Neural progenitor cell (in vitro differentiated cells): ENCODE results near the gene KLK6. TPM values are rescaled to one million over a fixed set of nuclear protein-coding genes. Genes with fewer than 3 reads are reported as not detected.
A peak's percentile ranks its signal among the peaks of the same experiment; 100 is the strongest.
"Not testable (repeated sequence)": the region's sequence is repeated elsewhere in the genome, so short reads cannot be mapped to it uniquely, and the experiment has no call there.

Experiments
- DNase-seq: peaks from one replicate; pipeline ENCODE4 v3.0.0-alpha.2; 2016; ENCODE audit warnings: low spot score
- H2AFZ ChIP-seq: fragments of 200-600 bp; sonication (generic); replicated peaks from 2 replicates; pipeline ENCODE4 v1.6.1; 2016; ENCODE audit warnings: antibody characterized with exemption
- H3F3A ChIP-seq: fragments of 200-600 bp; sonication (generic); 2 replicates; pipeline ENCODE4 v1.6.1; 2016; ENCODE audit warnings: antibody characterized with exemption, low read depth
- H3K27ac ChIP-seq: fragments of 200-600 bp; sonication (generic); 2 replicates; pipeline ENCODE4 v1.5.1; 2016; ENCODE audit warnings: mild to moderate bottlenecking
- H3K27me3 ChIP-seq: fragments of 200-600 bp; sonication (generic); 2 replicates; pipeline ENCODE4 v1.6.1; 2016; ENCODE audit warnings: mild to moderate bottlenecking, moderate library complexity
- H3K36me3 ChIP-seq: fragments of 200-600 bp; sonication (generic); 2 replicates; pipeline ENCODE4 v1.5.1; 2016
- H3K4me1 ChIP-seq: fragments of 200-600 bp; sonication (generic); 2 replicates; pipeline ENCODE4 v1.6.1; 2016; ENCODE audit warnings: mixed run types
- H3K4me2 ChIP-seq: fragments of 200-600 bp; sonication (generic); 2 replicates; pipeline ENCODE4 v1.6.1; 2016
- H3K4me3 ChIP-seq: fragments of 200-600 bp; sonication (generic); 2 replicates; pipeline ENCODE4 v1.5.1; 2016
- H3K79me2 ChIP-seq: fragments of 200-600 bp; sonication (generic); 2 replicates; pipeline ENCODE4 v1.6.1; 2016; ENCODE audit warnings: low read depth
- H3K9ac ChIP-seq: fragments of 200-600 bp; sonication (generic); 2 replicates; pipeline ENCODE4 v1.6.1; 2016
- H3K9me3 ChIP-seq: fragments of 200-600 bp; sonication (generic); 2 replicates; pipeline ENCODE4 v1.5.1; 2016; ENCODE audit warnings: low read depth
- H4K20me1 ChIP-seq: fragments of 200-600 bp; sonication (generic); 2 replicates; pipeline ENCODE4 v1.6.1; 2016; ENCODE audit warnings: low read depth
- H3K27ac Mint-ChIP-seq: 3 replicates; pipeline ENCODE4 v1.8.0; 2021; ENCODE audit warnings: mixed read lengths
- H3K27me3 Mint-ChIP-seq: 2 replicates; pipeline ENCODE4 v1.8.0; 2022; ENCODE audit warnings: low read depth, mild to moderate bottlenecking, inconsistent platforms, moderate library complexity, mixed read lengths; ENCODE audit not compliant: insufficient read depth
- H3K36me3 Mint-ChIP-seq: 3 replicates; pipeline ENCODE4 v1.8.0; 2021; ENCODE audit warnings: mixed read lengths
- H3K4me1 Mint-ChIP-seq: 3 replicates; pipeline ENCODE4 v1.8.0; 2021; ENCODE audit warnings: mixed read lengths
- H3K4me3 Mint-ChIP-seq: 3 replicates; pipeline ENCODE4 v1.8.0; 2021; ENCODE audit warnings: mild to moderate bottlenecking, moderate library complexity, mixed read lengths
- H3K9me3 Mint-ChIP-seq: 3 replicates; pipeline ENCODE4 v1.8.0; 2020; ENCODE audit warnings: mixed read lengths
- CTCF ChIP-seq: fragments of 200-600 bp; sonication (generic); IDR thresholded peaks from 2 replicates; pipeline ENCODE4 v1.5.1; 2017; ENCODE audit warnings: antibody characterized with exemption, mild to moderate bottlenecking
- EZH2 ChIP-seq: fragments of 200-600 bp; sonication (generic); IDR thresholded peaks from 2 replicates; pipeline ENCODE4 v1.6.1; 2017; ENCODE audit warnings: antibody characterized with exemption, mild to moderate bottlenecking, moderate library complexity
- EZH2phosphoT487 ChIP-seq: fragments of 200-600 bp; sonication (generic); IDR thresholded peaks from 2 replicates; pipeline ENCODE4 v1.6.1; 2017; ENCODE audit warnings: antibody characterized with exemption
- total RNA-seq: library from RNA; depleted of rRNA; stranded (reverse); fragments of >200 nt; gene quantifications from 2 replicates; pipeline ENCODE4 v1.2.3, GENCODE V29; 2015; ENCODE audit warnings: low replicate concordance

Gene KLK6
- total RNA-seq, 1 donor from 2014 or later, result not detected

- Histone ChIP-seq H3K36me3 (no peaks in the 10 kb centered on the region), H2AFZ (no peak overlapping the region), H3K9ac (no peak overlapping the region), H4K20me1 (no peaks in the 10 kb centered on the region), H3K27me3 (peaks cover 12% of the 10 kb centered on the region), H3K27ac (no peak overlapping the region), H3K9me3 (no peaks in the 10 kb centered on the region), H3K4me3 (no peak overlapping the region), H3F3A (no peaks in the 10 kb centered on the region), H3K4me2 (no peak overlapping the region), H3K4me1 (no peaks in the 10 kb centered on the region), H3K79me2 (no peaks in the 10 kb centered on the region)
- DNase-seq, result no peak
- Mint-ChIP-seq H3K36me3 (no peaks in the 10 kb centered on the region), H3K4me3 (no peak overlapping the region), H3K9me3 (no peaks in the 10 kb centered on the region), H3K27ac (no peak overlapping the region), H3K27me3 (peaks cover 6% of the 10 kb centered on the region), H3K4me1 (no peaks in the 10 kb centered on the region)
- no peak for TF ChIP-seq EZH2phosphoT487
- TF ChIP-seq EZH2, result no peak
- no peak for TF ChIP-seq CTCF
Observed at GRCh38 chr19:50994129-50994528, 24.7 kb upstream of the KLK6 start.

GRCh38 chr19:50992666-50993035, 23.3 kb upstream of the KLK6 start:
- Histone ChIP-seq H3K27me3 (peaks cover 27% of the 10 kb centered on the region), H3K9me3 (no peaks in the 10 kb centered on the region), H3K36me3 (no peaks in the 10 kb centered on the region), H3K9ac (no peak overlapping the region), H4K20me1 (no peaks in the 10 kb centered on the region), H3K4me3 (no peak overlapping the region), H2AFZ (no peak overlapping the region), H3K4me1 (no peaks in the 10 kb centered on the region), H3F3A (no peaks in the 10 kb centered on the region), H3K79me2 (no peaks in the 10 kb centered on the region), H3K4me2 (no peak overlapping the region), H3K27ac (no peak overlapping the region)
- DNase-seq, result no peak
- Mint-ChIP-seq H3K27me3 (peaks cover 5% of the 10 kb centered on the region), H3K36me3 (no peaks in the 10 kb centered on the region), H3K27ac (no peak overlapping the region), H3K4me1 (no peaks in the 10 kb centered on the region), H3K9me3 (no peaks in the 10 kb centered on the region), H3K4me3 (no peak overlapping the region)
- TF ChIP-seq CTCF, result no peak
- no peak for TF ChIP-seq EZH2phosphoT487
- no peak for TF ChIP-seq EZH2

- not testable (repeated sequence) for H3K27ac ChIP-seq, H3K36me3 Mint-ChIP-seq, H3F3A ChIP-seq, H3K9me3 ChIP-seq, H3K4me3 Mint-ChIP-seq, H3K9ac ChIP-seq, H3K4me1 ChIP-seq, H2AFZ ChIP-seq, H4K20me1 ChIP-seq, DNase-seq, H3K27ac Mint-ChIP-seq, H3K36me3 ChIP-seq, H3K9me3 Mint-ChIP-seq, H3K4me2 ChIP-seq, H3K4me1 Mint-ChIP-seq, H3K79me2 ChIP-seq, H3K4me3 ChIP-seq
- peaks cover 15% of the 10 kb centered on the region for H3K27me3 Mint-ChIP-seq
- H3K27me3 ChIP-seq, result peaks cover 66% of the 10 kb centered on the region
Observed at GRCh38 chr19:50984416-50984815, 15.0 kb upstream of the KLK6 start.

GRCh38 chr19:50983625-50984292, 14.4 kb upstream of the KLK6 start, which contains the start of gene KLK7:
KLK7 (minus strand) TSS chr19:50983917; CDS start chr19:50982399, 1,518 bp downstream.
- DNase-seq, result no peak
- Histone ChIP-seq H3K79me2 (no peaks in the 10 kb centered on the region), H3F3A (no peaks in the 10 kb centered on the region), H4K20me1 (no peaks in the 10 kb centered on the region), H3K4me2 (peak within 1 kb of the TSS; percentile 35), H3K27me3 (peaks cover 59% of the 10 kb centered on the region), H3K27ac (no peak within 1 kb of the TSS), H3K9ac (no peak within 1 kb of the TSS), H3K36me3 (no peaks in the 10 kb centered on the region), H3K4me1 (peaks cover 3% of the 10 kb centered on the region), H2AFZ (peak within 1 kb of the TSS; percentile 72), H3K4me3 (no peak within 1 kb of the TSS), H3K9me3 (no peaks in the 10 kb centered on the region)
- H3K4me3 Mint-ChIP-seq, result no peak within 1 kb of the TSS
- peaks cover 4% of the 10 kb centered on the region for H3K9me3 Mint-ChIP-seq
- H3K27me3 Mint-ChIP-seq, result peaks cover 15% of the 10 kb centered on the region
- no peaks in the 10 kb centered on the region for H3K36me3 Mint-ChIP-seq
- no peak within 1 kb of the TSS for H3K27ac Mint-ChIP-seq
- TF ChIP-seq EZH2, result no peak
- no peak for TF ChIP-seq EZH2phosphoT487
- no peak for TF ChIP-seq CTCF
- H3K4me1 Mint-ChIP-seq, result peaks cover 9% of the 10 kb centered on the region
